Neuronal stem cell (in vitro differentiated cells): ENCODE results near the gene LSM12.
A peak's percentile ranks its signal among the peaks of the same experiment; 100 is the strongest.

Experiments
- DNase-seq: peaks from one replicate; pipeline ENCODE4 v3.0.0-alpha.2; 2013; ENCODE audit warnings: low spot score
- H2AFZ ChIP-seq: one replicate; pipeline ENCODE4 v1.6.1; 2013; ENCODE audit warnings: mild to moderate bottlenecking, low read length, inconsistent platforms
- H2AK5ac ChIP-seq: 2 replicates; pipeline ENCODE4 v1.6.1; 2013; ENCODE audit warnings: low read depth, mild to moderate bottlenecking, inconsistent platforms, low read length, moderate library complexity, mixed read lengths
- H2BK120ac ChIP-seq: 2 replicates; pipeline ENCODE4 v1.6.1; 2013; ENCODE audit warnings: low read depth, mild to moderate bottlenecking, inconsistent platforms, low read length, moderate library complexity, mixed read lengths
- H2BK12ac ChIP-seq: one replicate; pipeline ENCODE4 v1.6.1; 2013; ENCODE audit warnings: low read length, inconsistent platforms
- H2BK15ac ChIP-seq: 2 replicates; pipeline ENCODE4 v1.6.1; 2013; ENCODE audit warnings: mild to moderate bottlenecking, low read length, inconsistent platforms, mixed read lengths
- H2BK5ac ChIP-seq: one replicate; pipeline ENCODE4 v1.6.1; 2013; ENCODE audit warnings: inconsistent platforms, mild to moderate bottlenecking, low read length, moderate library complexity
- H3K14ac ChIP-seq: one replicate; pipeline ENCODE4 v1.6.1; 2013; ENCODE audit warnings: low read length, inconsistent platforms
- H3K18ac ChIP-seq: 2 replicates; pipeline ENCODE4 v1.6.1; 2013; ENCODE audit warnings: low read length, inconsistent platforms
- H3K23ac ChIP-seq: 2 replicates; pipeline ENCODE4 v1.6.1; 2013; ENCODE audit warnings: low read depth, mild to moderate bottlenecking, mixed read lengths, low read length, inconsistent platforms; ENCODE audit not compliant: poor library complexity
- H3K27ac ChIP-seq: replicated peaks from 3 replicates; pipeline ENCODE4 v1.5.1; 2013; ENCODE audit warnings: low read length, inconsistent platforms
- H3K27me3 ChIP-seq, 3 experiments: 2 replicates each; pipeline ENCODE4 v1.6.1; 2013; ENCODE audit warnings: low read length in 3 of 3, mild to moderate bottlenecking in 2 of 3, inconsistent platforms in 1 of 3, low read depth in 1 of 3, mixed read lengths in 1 of 3, moderate library complexity in 1 of 3; ENCODE audit not compliant: control insufficient read depth in 3 of 3, insufficient read depth in 3 of 3
- H3K36me3 ChIP-seq, 2 donors: replicated peaks in 1 of 2; 2 replicates each; pipeline ENCODE4 v1.6.1; 2013; ENCODE audit warnings: low read length in 2 of 2; ENCODE audit not compliant: control insufficient read depth in 2 of 2, insufficient read depth in 2 of 2
- H3K4ac ChIP-seq: 2 replicates; pipeline ENCODE4 v1.6.1; 2013; ENCODE audit warnings: inconsistent platforms, mild to moderate bottlenecking, low read length, moderate library complexity
- H3K4me1 ChIP-seq, 2 donors: 1 replicate in 1 of 2; 2 replicates in 1 of 2; pipeline ENCODE4 v1.6.1; 2013; ENCODE audit warnings: low read length in 2 of 2, low read depth in 1 of 2; ENCODE audit not compliant: control insufficient read depth in 2 of 2, insufficient read depth in 1 of 2
- H3K4me2 ChIP-seq: one replicate; pipeline ENCODE4 v1.6.1; 2013; ENCODE audit warnings: mild to moderate bottlenecking, low read length, inconsistent platforms; ENCODE audit not compliant: insufficient read depth, poor library complexity, severe bottlenecking
- H3K4me3 ChIP-seq, 2 donors: 2 replicates each; pipeline ENCODE4 v1.5.1; 2013; ENCODE audit warnings: low read length in 2 of 2, mild to moderate bottlenecking in 2 of 2, inconsistent platforms in 1 of 2, moderate library complexity in 1 of 2
- H3K79me1 ChIP-seq: one replicate; pipeline ENCODE4 v1.6.1; 2013; ENCODE audit warnings: low read depth, mild to moderate bottlenecking, inconsistent platforms, low read length, moderate library complexity
- H3K9ac ChIP-seq: one replicate; pipeline ENCODE4 v1.6.1; 2013; ENCODE audit warnings: mild to moderate bottlenecking, low read depth, low read length, inconsistent platforms; ENCODE audit not compliant: poor library complexity
- H3K9me3 ChIP-seq, 2 donors: replicated peaks in 1 of 2; 2 replicates each; pipeline versions ENCODE3 to v1.6.1; 2013; ENCODE audit warnings: low read length in 2 of 2, mild to moderate bottlenecking in 2 of 2, inconsistent platforms in 1 of 2, low read depth in 1 of 2, mixed read lengths in 1 of 2, moderate library complexity in 1 of 2; ENCODE audit not compliant: control insufficient read depth in 2 of 2, insufficient read depth in 1 of 2
- H4K8ac ChIP-seq: one replicate; pipeline ENCODE4 v1.6.1; 2013; ENCODE audit warnings: low read depth, mild to moderate bottlenecking, inconsistent platforms, low read length, moderate library complexity
- H4K91ac ChIP-seq: one replicate; pipeline ENCODE4 v1.6.1; 2013; ENCODE audit warnings: low read length, low read depth, mild to moderate bottlenecking, inconsistent platforms; ENCODE audit not compliant: poor library complexity
- WGBS, 2 donors: extraction: QIAGEN DNeasy Blood & Tissue Kit; methylation state at CpG; one replicate each; pipeline ENCODE4 v1.1.7; 2013; ENCODE audit warnings: missing lambda C conversion rate in 2 of 2, mixed read lengths in 1 of 2; ENCODE audit not compliant: insufficient read length in 2 of 2, insufficient replicate concordance in 1 of 2; ENCODE audit errors: extremely low coverage in 2 of 2; 5-methylcytosine and 5-hydroxymethylcytosine counted together

The LSM12 gene

DNA sequence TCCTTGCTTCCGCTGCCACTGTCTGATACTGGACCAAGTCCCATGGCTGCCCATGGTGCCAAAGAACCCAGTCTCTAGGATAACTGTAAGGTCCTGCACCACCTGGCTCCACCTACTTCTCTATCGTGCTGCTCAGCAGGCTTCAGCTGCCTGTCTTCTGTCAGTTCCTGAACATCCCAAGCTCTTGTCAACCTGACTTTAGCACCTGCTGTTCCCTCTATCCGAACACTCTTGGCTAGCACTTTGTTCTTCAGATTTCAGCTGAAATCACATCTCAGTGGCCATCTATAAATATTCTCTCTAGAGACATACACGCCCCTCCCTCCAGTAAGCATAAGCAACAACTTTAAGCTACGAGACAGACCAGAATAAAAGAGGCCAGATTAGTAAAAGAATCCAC lies 36.7 kb downstream of the LSM12 start:
- WGBS, 2 donors, result no CpG with 5 or more reads among the region's 5 CpGs
- H2AFZ ChIP-seq, result no peak overlapping the region
- H3K4ac ChIP-seq, result no peak overlapping the region
- peaks cover 25 to 61% of the 10 kb centered on the region in 2 donors for H3K36me3 ChIP-seq
- no peak overlapping the region for H4K8ac ChIP-seq
- no peak overlapping the region for H2AK5ac ChIP-seq
- H3K4me2 ChIP-seq, result no peak overlapping the region
- peaks cover 2% of the 10 kb centered on the region for H3K79me1 ChIP-seq
- no peak overlapping the region for H2BK15ac ChIP-seq
- H4K91ac ChIP-seq, result no peak overlapping the region
- H3K18ac ChIP-seq, result no peak overlapping the region
- H3K4me3 ChIP-seq, result no peak overlapping the region
- H3K27me3 ChIP-seq, result no peaks in the 10 kb centered on the region
- DNase-seq, result no peak
- peaks cover 0 to 4% of the 10 kb centered on the region in 2 donors for H3K9me3 ChIP-seq
- no peak overlapping the region for H2BK120ac ChIP-seq
- H2BK12ac ChIP-seq, result no peak overlapping the region
- no peaks in the 10 kb centered on the region for H3K4me1 ChIP-seq
- H3K27ac ChIP-seq, result no peak overlapping the region
- H3K9ac ChIP-seq, result no peak overlapping the region
- H3K23ac ChIP-seq, result no peak overlapping the region
- no peak overlapping the region for H2BK5ac ChIP-seq
- no peak overlapping the region for H3K14ac ChIP-seq

DNA sequence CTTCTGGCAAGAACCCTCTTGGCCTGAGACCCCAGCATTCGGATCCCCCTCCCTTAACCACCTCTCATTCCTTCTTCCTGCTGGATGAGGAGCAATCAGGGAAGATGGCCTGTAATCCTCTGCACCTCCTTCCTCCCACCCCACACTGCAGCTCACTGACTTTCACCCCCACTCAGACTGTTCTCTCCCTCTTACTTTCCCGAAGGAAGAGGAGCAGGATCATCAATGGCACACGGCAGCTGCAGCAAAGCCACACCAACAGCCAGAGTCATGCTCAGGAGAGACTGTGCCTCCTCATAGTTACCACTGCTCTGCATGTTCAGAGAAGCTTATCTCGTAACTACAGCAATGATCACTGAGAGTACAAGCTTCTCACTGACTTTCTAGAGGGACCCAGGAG lies 41.6 kb downstream of the LSM12 start:
- no peak overlapping the region for H3K14ac ChIP-seq
- no peak overlapping the region for H2BK120ac ChIP-seq
- H4K8ac ChIP-seq, result no peak overlapping the region
- whole genome bisulfite sequencing, 2 donors, result no CpG with 5 or more reads among the region's 4 CpGs
- H3K18ac ChIP-seq, result no peak overlapping the region
- H3K27me3 ChIP-seq, result no peaks in the 10 kb centered on the region
- H2BK15ac ChIP-seq, result no peak overlapping the region
- no peaks in the 10 kb centered on the region for H3K4me1 ChIP-seq
- H3K4me2 ChIP-seq, result no peak overlapping the region
- no peak overlapping the region for H4K91ac ChIP-seq
- H2AK5ac ChIP-seq, result no peak overlapping the region
- peaks cover 13 to 42% of the 10 kb centered on the region in 2 donors for H3K36me3 ChIP-seq
- no peak overlapping the region for H3K27ac ChIP-seq
- H3K23ac ChIP-seq, result no peak overlapping the region
- H3K4me3 ChIP-seq, result no peak overlapping the region
- H2BK5ac ChIP-seq, result no peak overlapping the region
- H2BK12ac ChIP-seq, result no peak overlapping the region
- no peak overlapping the region for H3K9ac ChIP-seq
- H3K9me3 ChIP-seq, result no peaks in the 10 kb centered on the region
- H2AFZ ChIP-seq, result no peak overlapping the region
- peaks cover 11% of the 10 kb centered on the region for H3K79me1 ChIP-seq
- H3K4ac ChIP-seq, result no peak overlapping the region
- no peak for DNase-seq

DNA sequence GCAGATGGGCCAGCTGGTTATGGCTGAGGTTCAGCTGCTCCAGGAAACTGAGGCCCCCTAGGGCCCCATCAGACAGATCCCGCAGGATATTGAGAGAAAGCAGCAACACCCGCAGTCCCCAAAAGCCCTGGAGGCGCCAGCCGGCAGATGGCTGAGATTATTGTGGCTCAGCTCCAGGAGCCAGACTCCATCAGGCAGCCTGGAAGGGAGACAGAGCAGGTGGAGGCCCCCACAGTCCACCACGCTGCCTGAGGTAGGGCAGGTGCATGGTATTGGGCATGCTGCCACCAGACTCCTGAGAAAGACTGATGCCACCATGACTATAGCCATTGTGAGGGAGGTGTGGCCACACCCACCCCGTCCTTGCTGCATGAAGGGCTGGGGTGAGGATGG lies 42.2 kb downstream of the LSM12 start:
- Histone ChIP-seq H3K36me3 (peaks cover 11 to 36% of the 10 kb centered on the region in 2 donors), H2BK5ac (no peak overlapping the region), H2AFZ (no peak overlapping the region), H4K91ac (no peak overlapping the region), H2AK5ac (no peak overlapping the region), H3K23ac (peak overlapping the region; percentile 23), H3K9ac (no peak overlapping the region), H3K27ac (no peak overlapping the region), H3K4me3 (no peak overlapping the region), H3K4ac (no peak overlapping the region), H3K9me3 (no peaks in the 10 kb centered on the region), H3K79me1 (peaks cover 11% of the 10 kb centered on the region), H3K18ac (no peak overlapping the region), H3K14ac (no peak overlapping the region), H3K27me3 (no peaks in the 10 kb centered on the region), H2BK12ac (peak overlapping the region; percentile 31), H4K8ac (no peak overlapping the region), H2BK15ac (no peak overlapping the region), H3K4me1 (no peaks in the 10 kb centered on the region), H3K4me2 (no peak overlapping the region), H2BK120ac (no peak overlapping the region)
- WGBS, 2 donors, result no CpG with 5 or more reads among the region's 6 CpGs
- DNase-seq, result no peak

DNA sequence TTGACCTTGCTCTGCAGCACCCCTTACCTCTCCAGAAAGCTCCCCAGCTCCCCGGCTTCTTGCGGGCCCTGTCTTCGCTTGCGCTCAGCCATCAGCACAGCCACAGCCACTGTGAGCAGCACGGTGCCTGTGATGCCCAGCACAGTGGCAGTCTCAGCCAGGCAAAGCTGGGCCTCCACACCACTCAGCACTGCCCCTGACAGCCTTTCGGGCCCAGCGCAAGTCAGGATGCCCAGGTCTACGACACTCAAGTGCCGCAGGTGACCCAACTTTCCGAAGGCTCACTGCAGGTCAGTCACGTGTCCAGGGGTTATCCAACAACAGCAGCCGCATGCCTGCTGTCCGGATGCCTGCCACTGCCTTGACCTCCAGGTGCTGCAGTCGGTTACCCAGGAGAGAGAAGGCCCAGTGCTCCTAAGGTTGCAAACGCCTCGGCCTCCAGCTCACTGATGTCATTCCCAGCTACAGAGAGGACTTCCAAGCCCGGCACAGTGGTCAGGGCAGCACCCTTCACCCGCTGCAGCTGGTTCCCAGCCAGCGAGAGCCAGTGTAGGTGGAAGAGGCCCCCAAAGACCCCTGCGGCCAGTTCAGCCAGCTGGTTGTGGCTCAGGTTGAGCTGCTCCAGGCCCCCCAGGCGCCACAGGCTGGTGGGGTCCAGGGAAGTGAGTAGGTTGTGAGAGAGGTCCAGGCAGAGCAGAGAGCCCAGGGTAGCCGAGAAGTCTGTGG lies 42.8 kb downstream of the LSM12 start:
- Histone ChIP-seq H3K14ac (no peak overlapping the region), H3K23ac (peak overlapping the region; percentile 52), H3K27me3 (no peaks in the 10 kb centered on the region), H3K18ac (no peak overlapping the region), H2AK5ac (peak overlapping the region; percentile 29), H2AFZ (no peak overlapping the region), H2BK120ac (no peak overlapping the region), H3K27ac (no peak overlapping the region), H3K9ac (peak overlapping the region; percentile 56), H3K79me1 (peaks cover 9% of the 10 kb centered on the region), H3K4ac (no peak overlapping the region), H3K4me1 (no peaks in the 10 kb centered on the region), H4K91ac (no peak overlapping the region), H2BK5ac (peak overlapping the region; percentile 22), H4K8ac (no peak overlapping the region), H2BK12ac (no peak overlapping the region), H3K4me2 (no peak overlapping the region), H3K4me3 (peak overlapping the region in 1 of 2 donors; percentile 40), H3K36me3 (peaks cover 6 to 31% of the 10 kb centered on the region in 2 donors), H3K9me3 (no peaks in the 10 kb centered on the region), H2BK15ac (no peak overlapping the region)
- WGBS, 2 donors, result no CpG with 5 or more reads among the region's 22 CpGs
- no peak for DNase-seq
